Esophagus squamous epithelium (tissue), 5 donors: Measurements from ENCODE around the gene FRYL. TPM values are rescaled to one million over a fixed set of nuclear protein-coding genes. Genes with fewer than 3 reads are reported as not detected.

ENCODE experiments used
- DNase-seq: peaks from one replicate; lab custom pipeline; 2025; lab: John Stamatoyannopoulos, UW
- H3K27ac ChIP-seq, 4 donors: fragments of 200-600 bp; sonication (generic); one replicate each; pipeline ENCODE4 v1.5.1; 2016 to 2019; ENCODE audit warnings: mild to moderate bottlenecking in 1 of 4
- H3K27me3 ChIP-seq, 4 donors: fragments of 200-600 bp; sonication (generic); 1 replicate in 3 of 4; 2 replicates in 1 of 4; pipeline versions ENCODE4 v1.5.1 to v1.6.0; 2017 to 2021; ENCODE audit warnings: antibody characterized with exemption in 1 of 4
- H3K36me3 ChIP-seq, 3 donors: fragments of 200-600 bp; sonication (generic); one replicate each; pipeline ENCODE4 v1.5.1; 2016 to 2019
- H3K4me1 ChIP-seq, 3 donors: fragments of 200-600 bp; sonication (generic); one replicate each; pipeline ENCODE4 v1.5.1; 2017 to 2019
- H3K4me3 ChIP-seq, 4 donors: fragments of 200-600 bp; sonication (generic); 1 replicate in 3 of 4; 2 replicates in 1 of 4; pipeline ENCODE4 v1.5.1; 2016 to 2019; ENCODE audit warnings: mild to moderate bottlenecking in 2 of 4, moderate library complexity in 1 of 4
- H3K9me3 ChIP-seq, 3 donors: fragments of 200-600 bp; sonication (generic); one replicate each; pipeline ENCODE4 v1.5.1; 2016 to 2019
- POLR2A ChIP-seq, 4 donors: fragments of 450-650 bp; IDR thresholded peaks; one replicate each; pipeline ENCODE4 v1.6.1; 2017; ENCODE audit warnings: antibody characterized with exemption in 4 of 4, mild to moderate bottlenecking in 4 of 4, moderate library complexity in 3 of 4
- WGBS, 2 donors: methylation state at CpG; one replicate each; pipeline ENCODE4 v1.1.5; 2018; 5-methylcytosine and 5-hydroxymethylcytosine counted together
- intact Hi-C: fragments of 100-400 bp; cut with DNase I; formaldehyde crosslinking; loops from one replicate; pipeline ENCODE4 v1.15.0; 2022
- total RNA-seq, 4 donors: library from RNA; depleted of rRNA; stranded (reverse); fragments of >200 nt; gene quantifications; one replicate each; pipeline ENCODE4 v1.1.0, GENCODE V29; 2016
- TF ChIP-seq, protein P1 (sequence below), 6 experiments: fragments of 450-650 bp in 4 of 6; fragments of 200-600 bp in 2 of 6; sonication (generic) in 2 of 6; IDR thresholded peaks; one replicate each; pipeline ENCODE4 v1.5.1; 2016 to 2019; ENCODE audit warnings: antibody characterized with exemption in 6 of 6, mild to moderate bottlenecking in 4 of 6, moderate library complexity in 4 of 6
- donor health status: DM: yes; HTN: yes; CAD: no.

FRYL gene
- total RNA-seq, 4 donors from 2014 or later = 26.1 to 69.6 (median 38.1) TPM

DNA sequence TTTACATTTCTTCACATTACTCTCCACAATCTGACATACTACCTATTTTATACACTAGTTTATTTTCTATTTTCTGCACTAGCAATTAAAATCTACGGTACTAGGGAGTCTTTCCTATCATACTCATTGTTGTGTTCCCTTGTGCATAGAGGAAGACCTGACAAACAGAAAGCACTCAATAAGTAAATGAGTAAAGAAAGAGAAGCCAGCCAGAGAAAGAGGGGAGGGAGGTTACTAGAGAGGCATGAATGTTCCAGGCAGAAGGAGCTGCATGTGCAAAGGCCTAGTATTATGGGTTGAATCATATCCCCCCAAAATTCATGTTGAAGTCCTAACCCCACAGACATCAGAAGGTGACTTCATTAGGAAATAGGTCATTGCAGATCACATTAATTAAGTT is 176.0 kb downstream of the FRYL start:
- 83 to 100% methylated on average over 1 of the region's 1 CpG for WGBS, 2 donors
- no peak for DNase-seq
- intact Hi-C loops = no loop called here

DNA sequence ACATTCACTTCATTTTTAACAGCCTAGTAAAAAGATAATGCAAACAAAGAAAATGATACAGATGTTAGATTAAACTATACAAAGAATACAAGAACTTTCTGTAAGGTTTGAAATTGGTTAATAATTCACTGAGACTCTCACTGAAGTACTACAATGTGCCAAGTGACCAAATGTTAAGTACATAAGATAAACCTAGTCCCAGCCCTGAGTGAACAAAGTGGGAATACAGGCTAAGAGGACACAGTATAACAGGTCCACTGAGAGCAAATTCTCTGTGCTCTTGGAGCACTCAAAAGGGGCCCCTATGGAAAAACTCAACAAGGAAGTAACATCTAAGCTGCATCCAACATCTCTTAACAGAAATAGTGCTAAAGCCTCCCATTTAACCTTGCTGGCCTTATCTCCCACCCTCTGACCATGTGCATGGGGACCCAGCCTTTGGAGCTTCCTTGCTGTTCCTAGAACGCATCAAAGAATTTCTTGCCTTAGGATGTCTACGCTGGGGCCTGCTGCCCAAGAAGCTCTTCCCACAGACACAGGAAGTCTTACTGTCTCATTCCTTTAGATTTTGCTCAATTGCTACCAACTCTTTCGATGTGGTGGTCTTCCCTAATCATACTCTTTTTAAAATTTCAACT is 176.6 kb downstream of the FRYL start:
- Histone ChIP-seq H3K4me1 (no peaks in the 10 kb centered on the region), H3K27ac (no peak overlapping the region), H3K36me3 (peaks cover 0 to 63% (median 4%) of the 10 kb centered on the region in 3 donors), H3K27me3 (no peaks in the 10 kb centered on the region), H3K9me3 (no peaks in the 10 kb centered on the region), H3K4me3 (no peak overlapping the region)
- TF ChIP-seq, protein P1, sequence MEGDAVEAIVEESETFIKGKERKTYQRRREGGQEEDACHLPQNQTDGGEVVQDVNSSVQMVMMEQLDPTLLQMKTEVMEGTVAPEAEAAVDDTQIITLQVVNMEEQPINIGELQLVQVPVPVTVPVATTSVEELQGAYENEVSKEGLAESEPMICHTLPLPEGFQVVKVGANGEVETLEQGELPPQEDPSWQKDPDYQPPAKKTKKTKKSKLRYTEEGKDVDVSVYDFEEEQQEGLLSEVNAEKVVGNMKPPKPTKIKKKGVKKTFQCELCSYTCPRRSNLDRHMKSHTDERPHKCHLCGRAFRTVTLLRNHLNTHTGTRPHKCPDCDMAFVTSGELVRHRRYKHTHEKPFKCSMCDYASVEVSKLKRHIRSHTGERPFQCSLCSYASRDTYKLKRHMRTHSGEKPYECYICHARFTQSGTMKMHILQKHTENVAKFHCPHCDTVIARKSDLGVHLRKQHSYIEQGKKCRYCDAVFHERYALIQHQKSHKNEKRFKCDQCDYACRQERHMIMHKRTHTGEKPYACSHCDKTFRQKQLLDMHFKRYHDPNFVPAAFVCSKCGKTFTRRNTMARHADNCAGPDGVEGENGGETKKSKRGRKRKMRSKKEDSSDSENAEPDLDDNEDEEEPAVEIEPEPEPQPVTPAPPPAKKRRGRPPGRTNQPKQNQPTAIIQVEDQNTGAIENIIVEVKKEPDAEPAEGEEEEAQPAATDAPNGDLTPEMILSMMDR (IDR thresholded peaks at IDR 0.05) = no peak
- no peak for TF ChIP-seq POLR2A (IDR thresholded peaks at IDR 0.05)
- no peak for DNase-seq
- intact Hi-C loops = no loop called here
- 91 to 97% methylated on average over 3 of the region's 3 CpGs for WGBS, 2 donors

More for the DNA sequence above, 176.0 kb downstream of the FRYL start:
- no peaks in the 10 kb centered on the region for H3K4me1 ChIP-seq
- no peak for TF ChIP-seq POLR2A (IDR thresholded peaks at IDR 0.05)
- TF ChIP-seq, protein P1 (IDR thresholded peaks at IDR 0.05) = no peak
- H3K27ac ChIP-seq = no peak overlapping the region
- no peak overlapping the region for H3K4me3 ChIP-seq
- H3K27me3 ChIP-seq = no peaks in the 10 kb centered on the region
- peaks cover 0 to 63% (median 4%) of the 10 kb centered on the region in 3 donors for H3K36me3 ChIP-seq
- H3K9me3 ChIP-seq = no peaks in the 10 kb centered on the region

DNA sequence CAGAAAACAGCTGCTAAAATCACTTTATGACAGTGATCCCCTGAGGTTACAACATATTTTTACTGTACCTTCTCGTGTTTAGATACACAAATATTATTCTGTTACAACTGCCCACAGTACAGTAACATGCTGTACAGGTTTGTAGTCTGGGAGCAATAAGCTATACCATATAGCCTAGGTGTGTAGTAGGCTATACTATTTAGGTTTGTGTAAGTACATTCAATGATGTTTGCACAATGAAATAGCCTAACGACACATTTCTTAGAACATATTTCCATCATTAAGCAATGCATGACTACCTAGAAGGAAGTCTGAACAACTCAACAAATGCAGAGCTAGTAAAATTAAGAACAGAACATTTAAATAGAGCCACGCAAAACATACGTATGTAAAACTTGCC is 177.3 kb downstream of the FRYL start:
- no peak for TF ChIP-seq POLR2A (IDR thresholded peaks at IDR 0.05)
- TF ChIP-seq, protein P1 (IDR thresholded peaks at IDR 0.05) = no peak
- Histone ChIP-seq H3K27ac (no peak overlapping the region), H3K27me3 (no peaks in the 10 kb centered on the region), H3K9me3 (no peaks in the 10 kb centered on the region), H3K4me1 (no peaks in the 10 kb centered on the region), H3K36me3 (peaks cover 0 to 67% (median 4%) of the 10 kb centered on the region in 3 donors), H3K4me3 (no peak overlapping the region)
- intact Hi-C loops = no loop called here
- 83 to 90% methylated on average over 4 of the region's 4 CpGs for WGBS, 2 donors
- DNase-seq = no peak

DNA sequence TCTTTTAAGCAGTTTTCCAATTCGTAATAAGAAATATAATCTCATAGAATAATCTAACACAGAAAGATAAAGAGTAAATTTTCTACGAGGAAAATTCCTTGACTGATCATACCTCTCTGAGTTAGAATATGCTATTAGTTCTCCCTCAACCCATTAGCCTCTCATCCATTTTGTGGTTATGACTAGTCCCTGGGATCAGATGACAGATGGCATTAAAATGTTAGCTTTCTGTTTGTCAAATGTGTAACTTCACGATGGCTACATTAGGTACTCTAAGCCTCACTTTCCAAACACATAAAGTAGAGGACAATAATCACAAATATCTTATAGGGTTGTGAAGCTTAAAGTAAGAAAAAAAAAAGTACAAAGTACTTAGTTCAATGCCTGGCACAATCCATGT is 177.9 kb downstream of the FRYL start:
- no peak overlapping the region for H3K4me3 ChIP-seq
- no peaks in the 10 kb centered on the region for H3K4me1 ChIP-seq
- no peaks in the 10 kb centered on the region for H3K27me3 ChIP-seq
- no peaks in the 10 kb centered on the region for H3K9me3 ChIP-seq
- no peak for TF ChIP-seq POLR2A (IDR thresholded peaks at IDR 0.05)
- TF ChIP-seq, protein P1 (IDR thresholded peaks at IDR 0.05) = no peak
- H3K27ac ChIP-seq = no peak overlapping the region
- no peak for DNase-seq
- intact Hi-C loops = no loop called here
- 73 to 75% methylated on average over 3 of the region's 3 CpGs for whole genome bisulfite sequencing, 2 donors
- peaks cover 0 to 73% (median 4%) of the 10 kb centered on the region in 3 donors for H3K36me3 ChIP-seq

DNA sequence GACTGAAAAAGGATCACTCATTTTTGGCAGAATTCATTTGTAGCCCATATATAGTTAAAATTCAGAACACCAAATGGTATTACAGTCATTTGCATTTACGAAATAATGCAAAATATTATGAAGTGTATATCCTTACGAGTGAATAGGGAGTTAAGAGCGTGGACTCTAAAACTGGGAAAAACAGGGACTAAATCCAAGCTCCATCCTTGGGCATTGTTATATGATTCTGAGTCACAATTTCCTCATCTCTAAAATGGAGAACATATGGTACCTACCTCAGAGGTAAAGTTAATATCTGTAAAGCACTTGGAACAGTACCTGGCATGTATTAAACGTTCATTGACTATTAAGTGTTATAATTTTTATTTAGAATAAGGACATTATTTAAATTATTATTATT is 183.7 kb downstream of the FRYL start:
- no peak for DNase-seq
- TF ChIP-seq, protein P1 (IDR thresholded peaks at IDR 0.05) = no peak
- no peak for TF ChIP-seq POLR2A (IDR thresholded peaks at IDR 0.05)
- intact Hi-C loops = no loop called here
- Histone ChIP-seq H3K36me3 (peaks cover 0 to 61% (median 0%) of the 10 kb centered on the region in 3 donors), H3K4me1 (no peaks in the 10 kb centered on the region), H3K27ac (no peak overlapping the region), H3K4me3 (no peak overlapping the region), H3K9me3 (no peaks in the 10 kb centered on the region), H3K27me3 (no peaks in the 10 kb centered on the region)
- WGBS, 2 donors = 78 to 80% methylated on average over 4 of the region's 4 CpGs
